ENCODE results near the gene ALK.

DNA sequence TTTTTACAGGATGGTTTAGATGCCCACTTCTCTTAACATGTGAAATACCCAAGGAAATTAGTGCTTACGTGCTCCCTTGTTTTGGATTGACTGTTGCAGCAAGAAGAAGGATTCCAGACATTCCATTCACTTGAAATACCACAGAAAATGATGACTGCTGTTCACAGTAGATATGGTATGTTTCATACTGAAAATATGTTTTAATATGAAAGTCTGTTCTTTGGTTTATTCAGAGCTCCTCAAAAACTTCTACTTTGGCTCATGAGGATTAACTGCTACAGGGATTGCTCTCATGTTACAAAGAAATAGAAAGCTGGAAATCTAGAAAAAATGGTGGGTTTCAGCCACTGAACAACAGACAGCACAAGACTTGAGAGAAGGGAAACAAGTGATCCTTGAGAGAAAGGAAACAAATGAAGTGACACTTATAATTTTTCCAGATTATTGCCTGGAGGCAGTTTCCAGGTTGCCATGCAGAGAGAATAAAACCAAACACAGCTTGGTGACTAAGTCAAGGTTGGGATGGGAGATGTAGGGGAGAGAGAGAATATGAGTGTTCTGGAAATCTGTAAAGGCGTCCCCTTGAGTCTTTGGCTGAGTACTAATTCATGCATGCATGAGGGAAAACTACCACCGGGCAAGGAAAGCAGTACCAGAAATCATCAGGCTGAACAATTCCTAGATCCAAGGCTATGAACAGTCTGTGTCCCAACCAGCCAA, 458.0 kb downstream of the ALK start:
- TF ChIP-seq, protein P1, sequence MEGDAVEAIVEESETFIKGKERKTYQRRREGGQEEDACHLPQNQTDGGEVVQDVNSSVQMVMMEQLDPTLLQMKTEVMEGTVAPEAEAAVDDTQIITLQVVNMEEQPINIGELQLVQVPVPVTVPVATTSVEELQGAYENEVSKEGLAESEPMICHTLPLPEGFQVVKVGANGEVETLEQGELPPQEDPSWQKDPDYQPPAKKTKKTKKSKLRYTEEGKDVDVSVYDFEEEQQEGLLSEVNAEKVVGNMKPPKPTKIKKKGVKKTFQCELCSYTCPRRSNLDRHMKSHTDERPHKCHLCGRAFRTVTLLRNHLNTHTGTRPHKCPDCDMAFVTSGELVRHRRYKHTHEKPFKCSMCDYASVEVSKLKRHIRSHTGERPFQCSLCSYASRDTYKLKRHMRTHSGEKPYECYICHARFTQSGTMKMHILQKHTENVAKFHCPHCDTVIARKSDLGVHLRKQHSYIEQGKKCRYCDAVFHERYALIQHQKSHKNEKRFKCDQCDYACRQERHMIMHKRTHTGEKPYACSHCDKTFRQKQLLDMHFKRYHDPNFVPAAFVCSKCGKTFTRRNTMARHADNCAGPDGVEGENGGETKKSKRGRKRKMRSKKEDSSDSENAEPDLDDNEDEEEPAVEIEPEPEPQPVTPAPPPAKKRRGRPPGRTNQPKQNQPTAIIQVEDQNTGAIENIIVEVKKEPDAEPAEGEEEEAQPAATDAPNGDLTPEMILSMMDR (IDR thresholded peaks at IDR 0.05; ENCODE audit: borderline replicate concordance, extremely low read depth, low read length, poor library complexity, severe bottlenecking): no peak
- no peak for TF ChIP-seq EZH2 (IDR thresholded peaks at IDR 0.05; ENCODE audit: borderline replicate concordance, low read depth, low read length, severe bottlenecking)

All from DND-41 (cell line).